ENCODE results near the gene KMT2E.

DNA sequence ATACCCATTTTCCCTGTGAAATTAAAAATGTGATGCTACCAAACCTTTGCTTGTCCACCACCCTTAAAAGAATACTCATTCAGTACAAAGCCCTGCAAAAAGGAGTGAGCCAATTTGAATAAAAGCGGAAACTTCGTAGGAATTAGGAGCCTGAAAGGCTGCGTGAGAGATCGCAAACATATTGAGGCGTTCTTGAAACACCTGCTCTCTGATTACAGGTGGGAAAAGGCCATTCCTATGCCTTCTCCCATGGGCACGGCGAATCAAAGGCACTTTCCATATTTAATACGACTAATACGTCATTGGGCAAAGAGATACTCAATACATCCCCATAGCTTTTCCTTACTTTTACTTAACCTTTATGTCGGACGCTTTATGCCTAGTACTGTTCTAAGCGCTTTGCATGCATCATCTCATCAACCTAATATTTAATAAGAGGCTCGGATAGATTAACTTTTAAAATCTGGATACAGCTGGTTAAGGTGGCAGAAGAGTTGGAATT, 30.9 kb upstream of the KMT2E start:
- TF ChIP-seq CTCF (conservative IDR thresholded peaks at IDR 0.05) (no peak), EZH2 (IDR thresholded peaks at IDR 0.05; ENCODE audit: low read depth) (no peak)

Data from PC-9 (cell line).